DMS79 treated with DMSO at 0.1 percent for 48 hours (cell line): ENCODE data around the gene PRR4.

Experiments used
- DNase-seq: peaks from one replicate; lab custom pipeline; 2025; lab: John Stamatoyannopoulos, UW

The PRR4 gene

DNA sequence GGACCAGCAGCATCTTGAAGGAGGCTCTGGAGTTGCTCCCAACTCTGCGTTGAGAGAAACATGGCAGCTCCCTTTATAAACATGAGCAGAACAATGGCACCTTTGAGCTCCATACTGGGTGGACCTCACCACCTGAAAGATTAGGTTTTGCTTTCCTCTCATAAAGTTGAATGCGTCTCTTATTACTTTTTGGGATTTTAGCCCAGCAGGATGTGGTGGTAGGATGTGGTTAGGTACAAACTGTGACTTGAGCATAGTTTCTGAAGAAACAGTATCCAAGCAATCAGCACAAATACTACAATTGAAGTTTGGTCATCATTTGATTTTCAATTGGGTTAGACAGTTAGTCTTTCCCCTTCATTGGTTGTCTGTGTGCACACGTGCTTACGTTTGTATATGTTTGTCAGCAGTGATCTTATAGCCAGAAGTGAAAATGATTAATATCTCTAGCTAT, at the start of gene PRR4:
Gene PRR4 (minus strand): TSS at position 51 of the 454 bp plus-strand sequence. CDS start 38 bp downstream, at position 13.
- DNase-seq: no peak

DNA sequence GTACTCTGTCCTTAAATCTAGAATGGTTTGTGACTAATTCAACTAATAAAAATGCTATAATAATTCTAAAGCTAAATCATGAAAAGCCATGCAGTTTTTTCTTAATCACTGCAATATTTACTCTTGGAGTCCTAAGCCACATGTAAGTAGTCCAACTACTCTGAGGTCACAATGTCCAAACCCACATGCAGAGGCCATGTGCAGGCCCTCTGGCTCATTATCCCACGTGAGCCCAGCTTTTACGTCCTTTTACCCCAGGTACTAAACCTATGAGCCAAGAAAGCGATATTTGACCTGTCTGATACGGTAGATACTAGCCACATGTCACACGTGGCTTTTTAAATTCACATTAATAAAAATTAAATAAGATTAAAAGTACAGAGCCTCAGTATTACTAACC, 47.6 kb upstream of the PRR4 start:
- no peak for DNase-seq

- no peak for DNase-seq
Observed at GRCh38 chr12:10891937-10892336, 42.7 kb upstream of the PRR4 start.

GRCh38 chr12:10889226-10889625, 40.0 kb upstream of the PRR4 start:
- no peak for DNase-seq

DNA sequence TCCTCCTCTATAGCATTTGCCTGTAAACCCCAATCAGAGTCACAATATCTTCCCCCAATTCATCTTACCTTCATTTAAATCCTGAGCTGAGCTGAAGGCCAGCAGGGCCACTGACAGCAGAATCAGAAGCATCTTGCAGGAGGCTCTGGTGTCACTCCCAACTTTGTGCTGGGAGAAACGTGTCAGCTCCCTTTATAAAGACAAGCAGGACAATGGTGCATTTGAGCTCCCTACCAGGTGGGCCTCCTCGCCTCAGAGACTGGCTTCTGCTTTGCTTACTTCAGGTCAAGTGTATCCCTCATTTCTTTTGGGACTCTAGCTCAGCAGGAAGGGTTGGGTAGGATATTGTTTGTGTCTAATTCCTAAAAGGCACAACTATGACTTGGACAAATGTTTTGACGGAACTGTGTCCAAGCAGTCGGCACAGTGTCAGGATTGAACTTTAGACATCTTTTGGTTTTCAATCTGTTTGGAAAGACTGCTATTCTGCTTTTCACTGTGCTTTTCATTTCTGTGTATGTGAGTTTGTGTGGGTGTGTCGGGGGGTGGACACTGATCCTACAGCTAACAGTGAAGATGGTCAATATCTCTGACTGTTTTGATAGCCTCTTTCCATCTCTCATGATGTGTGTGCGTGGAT, 34.9 kb upstream of the PRR4 start, which contains the start of gene PRH1:
Gene PRH1 (minus strand): TSS at position 170 of the 640 bp plus-strand sequence. CDS start 38 bp downstream, at position 132.
- no peak for DNase-seq

GRCh38 chr12:10873378-10873777, 24.1 kb upstream of the PRR4 start:
- no peak for DNase-seq

DNA sequence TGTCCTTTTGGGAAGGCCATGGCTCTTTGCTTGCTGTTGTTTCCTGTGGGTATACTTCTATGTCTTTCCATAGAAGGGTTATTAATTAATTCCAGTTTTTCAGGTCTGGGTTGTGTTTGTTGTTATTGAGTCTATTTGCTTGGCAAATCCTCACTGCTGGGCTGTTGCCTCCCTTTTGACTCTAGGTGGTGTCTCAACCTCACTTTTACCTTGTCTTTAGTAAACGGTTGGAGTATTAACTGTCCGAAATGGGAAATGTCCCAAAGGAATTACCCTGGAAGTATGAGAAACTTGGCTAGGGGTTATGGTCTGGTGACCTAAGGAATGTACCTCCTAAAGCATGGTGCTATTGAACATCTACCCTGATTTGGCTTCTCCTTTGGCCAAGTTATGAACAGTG, 18.1 kb upstream of the PRR4 start:
- no peak for DNase-seq

DNA sequence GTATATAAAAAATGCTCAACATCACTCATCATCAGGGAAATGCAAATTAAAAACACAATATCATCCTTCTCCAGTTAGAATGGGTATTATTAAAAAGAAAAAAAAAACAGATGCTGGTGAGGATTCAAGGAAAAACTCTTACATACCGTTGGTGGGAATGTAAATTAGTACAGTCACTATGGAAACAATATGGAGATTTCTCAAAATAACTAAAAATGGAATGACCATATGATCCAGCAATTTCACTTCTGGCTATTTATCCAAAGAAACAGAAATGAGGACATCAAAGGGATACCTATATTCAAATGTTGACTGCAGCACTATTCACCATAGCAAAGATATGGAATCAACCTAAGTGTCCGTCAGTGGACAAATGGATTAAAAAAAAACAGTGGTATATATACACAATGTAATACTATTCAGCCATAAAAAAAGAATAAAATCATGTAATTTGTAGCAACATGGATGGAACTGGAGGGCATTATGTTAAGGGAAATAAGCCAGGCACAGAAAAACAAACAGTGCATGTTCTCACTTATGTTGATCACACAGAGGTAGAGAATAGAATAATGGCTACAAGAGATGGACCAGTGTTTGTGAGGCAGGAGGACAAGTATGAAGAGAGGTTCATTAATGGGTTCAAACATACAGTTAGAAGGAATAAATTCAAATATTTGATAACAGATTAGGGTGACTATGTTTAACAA, 14.4 kb upstream of the PRR4 start:
- DNase-seq: no peak

GRCh38 chr12:10861366-10861765, 12.1 kb upstream of the PRR4 start:
- DNase-seq: no peak

- DNase-seq: no peak
Observed at GRCh38 chr12:10855807-10856206, 6.5 kb upstream of the PRR4 start.

GRCh38 chr12:10853776-10854175, 4.5 kb upstream of the PRR4 start:
- DNase-seq: no peak

DNA sequence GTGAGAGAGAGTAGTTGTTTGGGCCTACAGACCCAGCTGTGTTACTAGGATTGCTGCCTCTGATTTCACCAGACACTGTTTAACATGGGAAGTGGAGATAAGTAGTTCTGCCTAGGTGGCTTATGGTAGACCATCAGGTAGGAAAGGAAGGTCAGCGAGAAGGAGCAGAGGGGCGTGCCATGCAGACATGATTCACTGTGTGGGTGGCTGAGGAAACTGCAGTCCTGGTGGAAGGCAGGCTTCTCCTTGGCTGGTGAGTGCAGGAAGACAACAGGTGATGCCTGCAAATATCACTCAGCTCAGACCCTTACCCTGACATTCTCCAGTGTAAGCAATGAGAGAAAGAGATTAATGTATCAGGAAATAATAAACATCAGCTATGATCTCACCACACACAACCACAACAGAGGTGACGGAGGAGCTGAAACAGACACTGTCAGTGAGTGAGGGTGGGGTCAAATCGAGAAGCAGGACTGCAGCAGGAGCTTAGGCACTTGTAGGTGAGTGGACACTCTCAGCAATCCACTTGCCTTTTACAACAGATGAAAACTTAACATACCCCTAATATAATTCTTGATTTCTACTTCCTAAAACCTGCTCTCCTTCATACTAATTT, 2.1 kb upstream of the PRR4 start:
- no peak for DNase-seq

DNA sequence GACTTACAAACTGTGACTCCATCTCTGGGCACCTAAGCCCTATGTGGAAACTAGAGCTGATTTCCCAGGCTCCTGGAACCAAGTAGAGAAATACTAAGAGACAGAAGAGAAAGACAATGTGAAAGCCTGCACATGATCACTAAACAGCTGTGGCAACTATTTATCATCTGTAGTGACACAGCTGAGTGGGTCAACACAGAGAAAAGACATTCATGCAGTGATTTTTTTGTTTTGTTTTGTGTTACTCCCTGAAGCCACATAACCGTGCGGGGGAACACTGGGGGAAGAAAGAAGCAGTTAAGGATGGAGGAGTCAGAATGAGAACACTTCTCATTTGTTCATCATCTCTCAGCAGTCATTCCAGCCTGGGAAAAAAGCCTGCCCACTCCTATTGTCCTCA, 1.5 kb downstream of the PRR4 start:
- DNase-seq: no peak

GRCh38 chr12:10842862-10843261, 6.4 kb downstream of the PRR4 start:
- DNase-seq: no peak

- DNase-seq: no peak
Observed at GRCh38 chr12:10838461-10838860, 10.8 kb downstream of the PRR4 start.

- no peak for DNase-seq
Observed at GRCh38 chr12:10829994-10830393, 19.3 kb downstream of the PRR4 start.

- DNase-seq: no peak
Observed at GRCh38 chr12:10826258-10826657, 23.0 kb downstream of the PRR4 start, which contains the start of gene TAS2R10. TSS of gene TAS2R10 (minus strand) at chr12:10826358. CDS start at chr12:10826269, 89 bp downstream.

DNA sequence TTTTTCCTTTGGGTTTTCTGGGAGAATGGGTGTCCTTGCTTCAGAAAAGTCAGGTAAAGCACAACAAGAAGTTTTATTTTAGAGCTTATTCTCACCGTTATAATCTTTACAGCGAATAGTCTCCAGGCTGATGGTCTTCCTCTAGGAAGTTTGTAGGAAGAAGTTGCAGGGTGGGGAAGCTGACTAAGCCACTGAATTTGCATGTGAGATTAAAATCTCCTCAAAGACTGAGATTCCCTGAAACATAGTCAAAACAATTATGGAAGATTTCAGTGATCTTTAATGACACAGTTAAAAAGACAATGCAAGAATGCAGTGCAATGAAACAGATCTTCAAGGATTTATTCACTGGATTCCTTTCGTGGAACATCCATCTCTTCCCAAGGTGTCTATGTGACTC, 24.3 kb downstream of the PRR4 start:
- no peak for DNase-seq

DNA sequence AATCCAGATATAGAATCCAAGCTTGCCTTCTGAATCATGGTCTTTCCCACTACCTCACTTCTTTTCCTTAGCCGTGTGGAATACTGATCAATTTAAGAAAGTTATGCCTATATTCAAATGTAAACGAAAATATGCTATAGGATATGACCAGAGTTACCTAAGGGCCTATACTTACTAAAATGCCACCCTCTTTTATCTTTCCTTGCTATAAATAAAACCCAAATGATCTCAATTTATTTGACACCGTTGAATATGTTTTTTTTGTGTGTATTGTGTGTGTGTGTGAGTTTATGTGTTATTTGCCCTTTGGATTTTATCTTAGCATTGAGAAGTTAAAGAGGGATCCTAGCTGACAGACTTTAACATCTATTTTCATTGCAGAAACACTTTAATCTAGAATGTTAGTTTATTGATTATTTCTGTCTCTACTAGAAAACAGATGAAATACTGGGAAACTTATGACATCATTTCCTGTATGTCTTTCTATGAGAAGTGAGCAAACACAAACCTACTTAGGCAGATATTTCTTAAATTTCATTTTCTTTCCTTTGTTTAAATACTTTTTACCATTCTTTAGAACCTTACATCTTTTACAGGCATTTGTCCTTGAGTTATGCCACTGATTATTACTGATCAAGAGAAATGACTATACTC, 37.3 kb downstream of the PRR4 start:
- no peak for DNase-seq

- DNase-seq: no peak
Observed at GRCh38 chr12:10810068-10810467, 39.2 kb downstream of the PRR4 start, which contains the start of gene TAS2R9. TSS of gene TAS2R9 (minus strand) at chr12:10810168. CDS start at chr12:10810075, 93 bp downstream.

GRCh38 chr12:10807186-10807585, 42.1 kb downstream of the PRR4 start, which contains the start of gene TAS2R8:
TSS of gene TAS2R8 (minus strand) at chr12:10807286. CDS start at chr12:10806980, 306 bp downstream.
- DNase-seq: no peak

DNA sequence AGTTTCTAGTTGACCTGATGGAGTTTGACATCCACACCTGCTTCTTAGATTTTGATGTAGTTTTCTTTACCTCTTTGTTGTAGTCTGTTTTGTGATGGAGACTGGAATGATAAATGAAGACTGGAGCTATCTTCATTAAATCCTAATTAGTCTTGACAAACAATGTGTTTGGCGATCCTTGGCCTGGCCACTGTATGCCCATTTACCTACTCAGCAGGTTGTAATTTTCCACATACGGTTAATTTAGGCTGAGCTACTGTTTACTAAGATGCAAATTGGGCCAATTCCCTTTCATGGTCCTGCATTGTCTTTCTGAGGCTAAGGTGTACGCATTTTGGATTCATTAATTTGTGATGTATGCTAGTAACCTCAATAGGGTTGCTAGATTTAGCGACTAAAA, 46.7 kb downstream of the PRR4 start, which contains the start of gene TAS2R7:
Gene TAS2R7 (minus strand): TSS at position 41 of the 400 bp plus-strand sequence. CDS start 57 bp downstream, outside the sequence.
- DNase-seq: no peak
